ENCODE results near the gene TET3. TPM values are rescaled to one million over a fixed set of nuclear protein-coding genes. Genes with fewer than 3 reads are reported as not detected.
A peak's percentile ranks its signal among the peaks of the same experiment; 100 is the strongest.

The TET3 gene
- polyA plus RNA-seq, 3 donors: 0.79 to 18.6 (median 1.4) TPM

GRCh38 chr2:74001121-74001520 lies 16.4 kb downstream of the TET3 start:
- H3K4me1 Mint-ChIP-seq: peaks cover 77% of the 10 kb centered on the region
- Histone ChIP-seq H3K4me1 (ENCODE audit: control insufficient read depth in 1 of 2, insufficient read depth in 2 of 2, low read length in 2 of 2) (peaks cover 26 to 40% of the 10 kb centered on the region in 2 donors), H4K20me1 (ENCODE audit: insufficient read depth, low read length) (peaks cover 99% of the 10 kb centered on the region), H3K27ac (ENCODE audit: low read depth in 1 of 2, low read length in 2 of 2) (no peak overlapping the region), H3K9ac (ENCODE audit: insufficient read depth, low read length, poor library complexity, severe bottlenecking) (no peak overlapping the region), H3K79me2 (ENCODE audit: insufficient read depth, low read length) (peaks cover 99% of the 10 kb centered on the region), H3K9me3 (replicated peaks in 1 of 2; ENCODE audit: control insufficient read depth in 1 of 2, insufficient read depth in 1 of 2, low read length in 2 of 2) (no peaks in the 10 kb centered on the region), H2AFZ (ENCODE audit: insufficient read depth, low read depth, low read length, poor library complexity, severe bottlenecking) (no peak overlapping the region), H3K27me3 (ENCODE audit: control insufficient read depth in 2 of 2, insufficient read depth in 2 of 2, low read length in 2 of 2) (no peaks in the 10 kb centered on the region), H3K4me3 (replicated peaks in 1 of 3; ENCODE audit: low read depth in 2 of 3, low read length in 3 of 3) (no peak overlapping the region), H3K4me2 (replicated peaks; ENCODE audit: extremely low read depth, low read length, poor library complexity, severe bottlenecking) (no peak overlapping the region), H3K36me3 (replicated peaks in 1 of 2; ENCODE audit: control insufficient read depth in 1 of 2, insufficient read depth in 2 of 2, low read length in 2 of 2) (peaks cover 23 to 63% of the 10 kb centered on the region in 2 donors)
- H3K36me3 Mint-ChIP-seq: peaks cover 51 to 71% of the 10 kb centered on the region in 2 donors
- TF ChIP-seq CTCF (IDR thresholded peaks at IDR 0.05): no peak
- peak in 1 of 3 donors; percentile 37 for DNase-seq
- intact Hi-C loops (cut with micrococcal nuclease): loop anchor here in 1 of 2 donors (10.0 kb wide), 1 partner anchor 74 kb away; no protein-coding TSS in a partner anchor
- peaks cover 1 to 3% (median 3%) of the 10 kb centered on the region in 3 donors for H3K27me3 Mint-ChIP-seq (ENCODE audit: low read depth in 3 of 3)
- peak overlapping the region in 4 of 7 donors; percentile 10 to 81 (median 58) for H3K27ac Mint-ChIP-seq
- WGBS (ENCODE audit: insufficient coverage): 100% methylated on average over 2 of the region's 4 CpGs
- peak overlapping the region in 1 of 2 donors; percentile 79 for H3K4me3 Mint-ChIP-seq
- no peaks in the 10 kb centered on the region for H3K9me3 Mint-ChIP-seq

- peak in 1 of 3 donors; percentile 63 for DNase-seq
- Mint-ChIP-seq H3K4me1 (peaks cover 78% of the 10 kb centered on the region), H3K27ac (peak overlapping the region in 6 of 7 donors; percentile 50 to 75 (median 57)), H3K36me3 (peaks cover 49 to 70% of the 10 kb centered on the region in 2 donors), H3K4me3 (peak overlapping the region; percentile 78 to 79), H3K27me3 (ENCODE audit: low read depth in 3 of 3) (peaks cover 1 to 3% (median 3%) of the 10 kb centered on the region in 3 donors), H3K9me3 (no peaks in the 10 kb centered on the region)
- Histone ChIP-seq H3K27me3 (ENCODE audit: control insufficient read depth in 2 of 2, insufficient read depth in 2 of 2, low read length in 2 of 2) (no peaks in the 10 kb centered on the region), H3K27ac (ENCODE audit: low read depth in 1 of 2, low read length in 2 of 2) (no peak overlapping the region), H3K4me2 (replicated peaks; ENCODE audit: extremely low read depth, low read length, poor library complexity, severe bottlenecking) (peak overlapping the region; percentile 66), H3K36me3 (replicated peaks in 1 of 2; ENCODE audit: control insufficient read depth in 1 of 2, insufficient read depth in 2 of 2, low read length in 2 of 2) (peaks cover 24 to 63% of the 10 kb centered on the region in 2 donors), H3K4me3 (replicated peaks in 1 of 3; ENCODE audit: low read depth in 2 of 3, low read length in 3 of 3) (peak overlapping the region in 2 of 3 experiments; percentile 25 to 60), H3K9ac (ENCODE audit: insufficient read depth, low read length, poor library complexity, severe bottlenecking) (no peak overlapping the region), H3K4me1 (ENCODE audit: control insufficient read depth in 1 of 2, insufficient read depth in 2 of 2, low read length in 2 of 2) (peaks cover 26 to 40% of the 10 kb centered on the region in 2 donors), H3K9me3 (replicated peaks in 1 of 2; ENCODE audit: control insufficient read depth in 1 of 2, insufficient read depth in 1 of 2, low read length in 2 of 2) (no peaks in the 10 kb centered on the region), H4K20me1 (ENCODE audit: insufficient read depth, low read length) (peaks cover 99% of the 10 kb centered on the region), H2AFZ (ENCODE audit: insufficient read depth, low read depth, low read length, poor library complexity, severe bottlenecking) (no peak overlapping the region), H3K79me2 (ENCODE audit: insufficient read depth, low read length) (peaks cover 99% of the 10 kb centered on the region)
- TF ChIP-seq CTCF (IDR thresholded peaks at IDR 0.05): peak; percentile 8
- 13% methylated on average over 12 of the region's 24 CpGs for WGBS (ENCODE audit: insufficient coverage)
- intact Hi-C loops (cut with micrococcal nuclease): loop anchor here in 1 of 2 donors (10.0 kb wide), 1 partner anchor 73 kb away; no protein-coding TSS in a partner anchor
Observed at GRCh38 chr2:74001781-74002504, 17.2 kb downstream of the TET3 start.
